ENCODE data around the gene PRR14. TPM values are rescaled to one million over a fixed set of nuclear protein-coding genes. Genes with fewer than 3 reads are reported as not detected.
A peak's percentile ranks its signal among the peaks of the same experiment; 100 is the strongest.

PRR14 gene
- total RNA-seq, 4 donors from 2014 or later, result 42.9 to 154 (median 85.5) TPM

GRCh38 chr16:30656974-30657865 lies 6.5 kb downstream of the PRR14 start:
- Histone ChIP-seq H3K4me3 (peak overlapping the region; percentile 26 to 94 (median 47)), H3K36me3 (peaks cover 0 to 38% (median 10%) of the 10 kb centered on the region in 4 donors), H3K27ac (peak overlapping the region; percentile 90 to 100 (median 97)), H3K27me3 (no peaks in the 10 kb centered on the region), H3K9me3 (no peaks in the 10 kb centered on the region), H3K4me1 (peaks cover 29 to 51% (median 43%) of the 10 kb centered on the region in 4 donors)
- WGBS, 2 donors (ENCODE audit: low coverage in 1 of 2), result 23 to 32% methylated on average over 7 to 30 of the region's 32 CpGs
- intact Hi-C loops (cut with DNase I; ENCODE audit: low total_unique reads) (no loop called here), in situ Hi-C loops (cut with MboI; ENCODE audit: low pct_ligation_motif_present in 1 of 4, low pct_unique_long_range_greater_than_20kb in 1 of 4, low sequenced_read_pairs in 3 of 4) (no loop called here)
- TF ChIP-seq CTCF (IDR thresholded peaks at IDR 0.05) (no peak), POLR2AphosphoS5 (IDR thresholded peaks at IDR 0.05) (peak in 1 of 3 donors; percentile 41), POLR2A (IDR thresholded peaks at IDR 0.05) (no peak)
- peak; percentile 37 for DNase-seq

DNA sequence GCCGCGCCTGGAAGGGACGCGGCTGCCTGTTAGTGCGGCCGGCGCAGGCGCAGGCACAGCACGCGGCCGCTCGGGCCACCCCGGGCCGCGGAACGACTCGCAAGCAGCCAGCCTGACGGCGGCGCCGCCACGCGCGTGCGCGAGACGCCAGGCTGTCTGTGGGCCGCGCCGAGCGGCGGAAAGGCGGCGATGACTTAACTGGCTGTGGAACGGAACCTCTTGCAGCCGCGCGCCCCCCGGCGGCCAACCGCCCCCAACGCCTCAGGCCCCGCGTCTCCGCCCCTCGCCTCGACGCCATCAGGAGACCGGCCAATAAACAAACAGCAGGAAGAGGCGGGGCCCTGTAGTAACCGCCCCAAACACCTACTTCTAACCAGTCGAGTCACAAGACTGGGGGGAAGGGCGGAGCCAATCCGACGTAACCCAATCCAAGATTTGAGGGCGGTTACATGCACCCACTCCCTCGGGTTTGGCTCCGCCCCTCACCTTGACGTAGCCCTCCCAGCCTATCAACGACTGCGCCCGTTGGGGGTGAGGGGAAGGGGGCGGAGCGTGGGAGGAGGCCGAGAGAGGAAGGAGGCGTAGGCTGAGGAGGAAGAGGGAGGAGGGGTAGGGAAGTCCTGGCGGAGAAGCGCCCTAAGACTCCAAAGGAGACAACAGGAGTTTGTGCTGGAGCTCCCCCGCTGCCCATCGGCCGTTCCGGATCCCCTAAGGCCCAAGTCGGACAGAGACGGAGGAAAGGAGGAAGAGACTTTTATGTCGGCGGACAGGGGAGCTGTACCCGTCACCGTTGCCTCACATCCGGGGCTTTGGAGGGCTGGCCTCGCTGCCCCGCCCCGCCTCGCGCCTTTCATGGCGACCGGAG lies 7.3 kb downstream of the PRR14 start, which contains the start of gene FBRS:
Gene FBRS, plus strand, starts transcription at position 566 of the 865 bp plus-strand sequence. CDS start 1,088 bp downstream, outside the sequence.
- Histone ChIP-seq H3K4me1 (peaks cover 29 to 52% (median 47%) of the 10 kb centered on the region in 4 donors), H3K36me3 (peaks cover 0 to 42% (median 14%) of the 10 kb centered on the region in 4 donors), H3K27ac (peak within 1 kb of the TSS; percentile 96 to 100 (median 99)), H3K4me3 (peak within 1 kb of the TSS; percentile 73 to 99 (median 95)), H3K27me3 (no peaks in the 10 kb centered on the region), H3K9me3 (no peaks in the 10 kb centered on the region)
- intact Hi-C loops (cut with DNase I; ENCODE audit: low total_unique reads), result no loop called here
- in situ Hi-C loops (cut with MboI; ENCODE audit: low pct_ligation_motif_present in 1 of 4, low pct_unique_long_range_greater_than_20kb in 1 of 4, low sequenced_read_pairs in 3 of 4), result no loop called here
- peak; percentile 100 for DNase-seq
- TF ChIP-seq POLR2A (IDR thresholded peaks at IDR 0.05) (peak; percentile 91), POLR2AphosphoS5 (IDR thresholded peaks at IDR 0.05) (peak; percentile 61 to 91 (median 84)), CTCF (IDR thresholded peaks at IDR 0.05) (peak; percentile 61 to 85 (median 66)), EP300 (IDR thresholded peaks at IDR 0.05; ENCODE audit: low read depth) (peak; percentile 29)
- 0% methylated on average over 2 to 75 of the region's 86 CpGs for WGBS, 2 donors (ENCODE audit: low coverage in 1 of 2)

GRCh38 chr16:30658731-30659506 lies 8.2 kb downstream of the PRR14 start:
- Histone ChIP-seq H3K4me3 (peak overlapping the region; percentile 73 to 99 (median 95)), H3K27ac (peak overlapping the region; percentile 96 to 100 (median 99)), H3K27me3 (no peaks in the 10 kb centered on the region), H3K9me3 (no peaks in the 10 kb centered on the region), H3K4me1 (peaks cover 29 to 59% (median 53%) of the 10 kb centered on the region in 4 donors), H3K36me3 (peaks cover 0 to 37% (median 19%) of the 10 kb centered on the region in 4 donors)
- intact Hi-C loops (cut with DNase I; ENCODE audit: low total_unique reads) (no loop called here), in situ Hi-C loops (cut with MboI; ENCODE audit: low pct_ligation_motif_present in 1 of 4, low pct_unique_long_range_greater_than_20kb in 1 of 4, low sequenced_read_pairs in 3 of 4) (no loop called here)
- TF ChIP-seq POLR2AphosphoS5 (IDR thresholded peaks at IDR 0.05), result peak in 1 of 3 donors; percentile 1
- no peak for TF ChIP-seq EP300 (IDR thresholded peaks at IDR 0.05; ENCODE audit: low read depth)
- peak in 2 of 5 experiments; percentile 7 to 26 for TF ChIP-seq CTCF (IDR thresholded peaks at IDR 0.05)
- TF ChIP-seq POLR2A (IDR thresholded peaks at IDR 0.05), result no peak
- 0% methylated on average over 5 to 27 of the region's 64 CpGs for WGBS, 2 donors (ENCODE audit: low coverage in 1 of 2)
- no peak for DNase-seq
